COLO668 (cell line): ENCODE measurements around the gene RLIM.
"Not testable (repeated sequence)": the region's sequence is repeated elsewhere in the genome, so short reads cannot be mapped to it uniquely, and the experiment has no call there.

Experiments used
- DNase-seq: peaks from one replicate; lab custom pipeline; 2025; ENCODE audit not compliant: unreplicated experiment; lab: John Stamatoyannopoulos, UW

RLIM gene, protein sequence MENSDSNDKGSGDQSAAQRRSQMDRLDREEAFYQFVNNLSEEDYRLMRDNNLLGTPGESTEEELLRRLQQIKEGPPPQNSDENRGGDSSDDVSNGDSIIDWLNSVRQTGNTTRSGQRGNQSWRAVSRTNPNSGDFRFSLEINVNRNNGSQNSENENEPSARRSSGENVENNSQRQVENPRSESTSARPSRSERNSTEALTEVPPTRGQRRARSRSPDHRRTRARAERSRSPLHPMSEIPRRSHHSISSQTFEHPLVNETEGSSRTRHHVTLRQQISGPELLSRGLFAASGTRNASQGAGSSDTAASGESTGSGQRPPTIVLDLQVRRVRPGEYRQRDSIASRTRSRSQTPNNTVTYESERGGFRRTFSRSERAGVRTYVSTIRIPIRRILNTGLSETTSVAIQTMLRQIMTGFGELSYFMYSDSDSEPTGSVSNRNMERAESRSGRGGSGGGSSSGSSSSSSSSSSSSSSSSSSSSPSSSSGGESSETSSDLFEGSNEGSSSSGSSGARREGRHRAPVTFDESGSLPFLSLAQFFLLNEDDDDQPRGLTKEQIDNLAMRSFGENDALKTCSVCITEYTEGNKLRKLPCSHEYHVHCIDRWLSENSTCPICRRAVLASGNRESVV

DNA sequence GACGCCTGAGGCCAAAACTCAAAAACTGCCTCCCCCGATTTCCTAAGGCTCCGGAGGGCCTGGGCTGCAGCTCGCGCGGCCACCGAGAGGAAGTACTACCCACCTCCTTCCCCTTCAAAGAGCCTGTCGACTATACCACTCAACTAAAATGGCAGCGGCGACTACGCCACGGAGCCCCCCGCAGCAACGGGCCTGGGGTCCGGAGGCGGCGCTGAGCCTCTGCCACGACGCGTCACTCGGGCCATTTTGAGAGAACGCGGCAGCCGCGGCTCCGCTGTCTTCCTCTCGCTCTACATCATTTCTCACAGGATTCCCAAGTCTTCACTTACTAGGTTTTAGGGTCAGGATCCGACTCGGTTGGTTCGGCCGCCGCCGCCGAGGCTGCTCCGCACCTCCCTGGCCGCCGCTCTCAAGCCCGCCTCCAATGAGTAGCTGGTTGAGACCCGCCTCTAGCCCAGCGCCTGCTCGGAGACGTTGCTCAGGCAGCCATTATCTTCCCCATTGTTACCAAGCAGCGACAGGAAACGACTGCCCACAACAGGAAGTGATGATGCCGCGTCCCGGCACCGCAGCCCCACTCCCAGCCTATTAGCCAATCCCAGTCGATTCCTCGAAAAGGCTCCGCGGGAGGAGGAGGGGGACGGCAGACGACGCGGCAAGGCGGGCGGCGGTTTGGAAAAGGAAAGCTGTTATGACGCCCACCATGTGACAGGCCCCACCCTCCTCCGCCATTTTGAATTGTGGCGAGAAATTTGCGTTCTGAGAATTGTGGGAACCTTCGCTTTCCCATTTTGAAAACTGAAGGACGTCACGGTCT lies at the start of gene RLIM:
Gene RLIM (minus strand): TSS at position 532 of the 817 bp plus-strand sequence. CDS start 18,647 bp downstream, outside the sequence.
- DNase-seq = peak; percentile 92

DNA sequence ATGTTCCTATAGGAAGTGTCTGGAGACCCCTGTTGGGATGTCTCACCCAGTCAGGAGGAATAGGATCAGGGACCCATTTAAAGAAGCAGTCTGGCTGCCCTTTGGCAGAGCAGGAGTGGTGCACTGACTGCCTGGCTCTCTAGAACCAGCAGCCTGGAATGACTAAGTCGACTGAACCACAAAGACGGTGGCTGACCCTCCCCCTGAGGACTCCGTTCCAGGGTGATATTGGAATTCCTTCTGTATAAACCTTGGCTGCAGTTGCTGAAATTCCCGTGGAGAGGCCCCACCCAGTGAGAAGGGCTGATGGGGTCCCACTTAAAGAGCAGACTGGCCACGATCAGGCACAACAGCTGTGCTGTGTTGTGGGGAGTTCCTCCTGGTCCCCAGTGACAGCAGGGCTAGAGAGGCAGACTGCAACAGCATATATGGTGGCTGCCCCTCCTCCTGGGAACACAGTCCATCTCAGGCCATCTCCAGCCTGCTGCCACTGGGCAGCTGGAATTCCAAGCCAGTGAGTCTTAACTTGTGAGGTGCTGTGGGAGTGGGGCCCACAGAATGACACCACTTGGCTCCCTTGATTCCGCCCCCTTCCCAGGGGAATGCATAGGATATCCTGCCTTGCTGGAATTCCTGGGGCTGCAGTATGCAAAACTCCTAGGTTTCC lies 41.8 kb upstream of the RLIM start:
- no peak for DNase-seq

DNA sequence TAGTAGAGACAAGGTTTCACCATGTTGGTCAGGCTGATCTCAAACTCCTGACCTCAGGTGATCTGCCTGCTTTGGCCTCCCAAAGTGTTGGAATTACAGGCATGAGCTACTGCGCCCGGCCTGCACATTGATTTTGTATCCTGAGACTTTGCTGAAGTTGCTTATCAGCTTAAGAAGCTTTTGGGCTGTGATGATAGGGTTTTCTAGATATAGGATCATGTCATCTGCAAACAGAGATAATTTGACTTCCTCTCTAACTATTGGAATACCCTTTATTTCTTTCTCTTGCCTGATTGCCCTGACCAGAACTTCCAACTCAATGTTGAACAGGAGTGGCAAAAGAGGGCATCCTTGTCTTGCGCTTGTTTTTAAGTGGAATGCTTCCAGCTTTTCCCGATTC lies 40.5 kb upstream of the RLIM start:
- not testable (repeated sequence) for DNase-seq

DNA sequence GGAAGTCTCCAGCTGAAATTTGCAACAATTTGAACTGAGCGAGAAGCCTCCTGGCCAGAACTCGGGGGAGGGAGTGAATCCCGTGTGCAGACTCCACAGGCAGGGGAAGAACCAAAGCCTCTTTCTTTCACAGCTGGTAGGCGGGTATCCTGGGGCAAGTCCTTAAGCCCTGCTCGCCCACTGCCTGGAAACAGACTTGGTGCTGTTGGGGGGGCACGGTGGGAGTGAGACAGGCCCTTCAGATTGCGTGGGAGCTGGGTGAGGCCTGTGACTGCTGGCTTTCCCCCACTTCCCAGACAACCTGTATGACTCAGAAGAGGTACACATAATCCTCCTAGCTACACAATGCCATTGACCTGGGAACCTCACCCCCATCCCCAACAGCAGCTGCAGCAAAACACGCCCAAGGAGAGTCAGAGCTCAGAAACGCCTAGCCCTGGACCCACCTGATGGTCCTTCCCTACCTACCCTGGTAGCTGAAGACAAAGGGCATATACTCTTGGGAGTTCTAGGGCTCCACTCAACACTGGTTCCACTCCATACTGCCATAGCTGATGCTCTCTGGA lies 22.4 kb upstream of the RLIM start:
- no peak for DNase-seq

DNA sequence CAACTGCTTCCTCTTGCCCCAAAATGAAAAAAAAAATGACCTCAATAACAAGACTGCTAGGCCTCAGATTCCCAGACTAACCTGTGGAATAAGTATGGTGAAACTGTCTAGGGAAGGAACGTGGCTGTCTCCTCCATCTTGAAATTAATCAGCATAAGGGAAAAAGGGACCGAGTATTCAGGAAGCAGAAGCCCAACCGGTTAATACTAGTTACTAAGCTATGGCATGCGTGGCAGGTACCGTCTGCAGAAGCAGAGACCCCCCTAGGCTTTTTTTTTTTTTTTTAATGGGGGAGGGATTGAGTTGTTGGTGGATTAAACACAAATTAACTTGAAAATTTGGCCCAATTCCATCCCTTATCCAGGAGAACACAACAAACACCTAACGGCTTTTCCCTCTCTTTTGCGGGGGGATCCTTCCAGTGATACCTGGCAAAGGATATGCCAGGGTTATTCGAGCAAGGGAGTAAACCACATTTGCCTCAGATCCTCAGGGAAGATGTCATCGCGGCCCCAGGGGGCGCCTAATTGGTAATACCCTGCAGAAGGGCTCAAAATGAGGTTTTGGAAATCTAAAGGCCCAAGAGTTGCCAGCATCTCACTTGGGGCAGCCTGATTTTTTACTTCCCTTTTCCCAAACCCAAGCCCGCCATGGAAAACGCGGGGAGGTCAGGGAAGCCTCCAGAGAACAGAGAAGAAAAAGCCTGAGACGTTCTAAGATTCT lies 893 bp downstream of the RLIM start:
- DNase-seq = peak; percentile 36

DNA sequence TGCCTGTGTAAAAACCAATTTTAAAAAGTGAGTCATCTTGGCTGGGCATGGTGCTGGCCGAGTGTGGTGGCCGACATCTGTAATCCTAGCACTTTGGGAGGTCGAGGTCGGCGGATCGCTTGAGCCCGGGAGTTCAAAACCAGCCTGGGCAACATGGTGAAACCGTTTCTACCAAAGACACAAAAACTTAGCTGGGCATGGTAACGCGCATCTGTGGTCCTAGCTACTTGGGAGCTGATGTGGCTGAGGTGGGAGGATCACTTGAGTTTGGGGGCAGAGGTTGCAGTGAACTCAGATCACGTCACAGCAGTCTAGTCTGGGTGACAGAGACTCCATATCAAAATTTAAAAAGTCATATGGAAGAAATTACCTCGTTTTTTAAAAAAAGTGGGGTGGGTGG lies 7.6 kb downstream of the RLIM start:
- DNase-seq = no peak

DNA sequence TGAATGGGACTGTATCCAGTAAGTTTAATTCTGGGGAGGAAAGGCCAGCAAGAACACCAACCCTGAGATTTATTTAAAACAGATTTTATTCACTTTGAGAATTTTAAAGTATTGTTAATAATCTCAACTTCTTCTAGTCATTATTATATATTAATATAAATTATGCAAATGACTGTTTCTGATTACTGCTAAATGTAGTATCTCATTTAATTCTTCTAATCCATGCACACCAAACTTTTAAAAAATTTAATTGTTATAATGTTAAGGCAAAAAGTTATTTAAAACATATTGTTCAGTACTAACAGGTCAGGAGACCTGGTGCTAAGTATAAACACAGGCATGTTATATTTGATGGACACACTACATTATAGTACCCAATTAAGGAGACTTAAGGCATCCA lies 8.1 kb downstream of the RLIM start:
- DNase-seq = no peak

DNA sequence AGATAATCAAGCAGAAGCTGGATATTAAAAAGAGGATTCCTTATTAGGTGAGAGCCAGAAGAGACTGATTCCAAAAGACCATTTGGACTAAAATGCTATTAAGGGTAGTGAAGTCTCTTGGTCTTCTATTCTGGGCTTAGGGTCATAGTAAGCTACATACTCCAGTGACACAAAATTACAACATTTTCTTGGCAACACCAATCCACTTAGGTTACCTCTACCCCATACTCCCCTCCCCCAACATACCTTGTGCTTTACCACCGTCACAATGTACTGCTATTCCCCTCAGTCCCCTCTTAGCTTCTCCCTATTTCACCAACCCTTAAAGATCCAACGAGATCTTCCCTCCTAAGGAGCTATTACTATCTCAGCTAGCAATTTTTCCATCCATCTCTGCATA lies 11.4 kb downstream of the RLIM start:
- DNase-seq = no peak

DNA sequence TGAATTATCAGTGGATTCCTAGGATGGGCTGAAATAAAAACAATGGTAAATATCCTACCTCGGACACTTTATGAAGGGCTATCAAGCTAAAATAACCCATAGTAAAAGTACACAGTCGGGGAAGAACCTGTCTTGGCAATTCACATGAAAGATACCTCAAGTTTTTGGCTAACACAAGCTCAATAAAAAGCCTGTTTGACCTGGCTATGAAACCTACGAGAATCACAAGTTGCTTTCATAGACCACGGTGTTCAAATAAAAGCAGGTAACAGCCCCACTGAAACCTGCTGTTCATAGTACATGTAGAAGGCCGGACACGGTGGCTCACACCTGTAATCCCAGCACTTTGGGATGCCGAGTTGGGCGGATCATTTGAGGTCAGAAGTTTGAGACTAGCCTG lies 12.3 kb downstream of the RLIM start:
- no peak for DNase-seq

DNA sequence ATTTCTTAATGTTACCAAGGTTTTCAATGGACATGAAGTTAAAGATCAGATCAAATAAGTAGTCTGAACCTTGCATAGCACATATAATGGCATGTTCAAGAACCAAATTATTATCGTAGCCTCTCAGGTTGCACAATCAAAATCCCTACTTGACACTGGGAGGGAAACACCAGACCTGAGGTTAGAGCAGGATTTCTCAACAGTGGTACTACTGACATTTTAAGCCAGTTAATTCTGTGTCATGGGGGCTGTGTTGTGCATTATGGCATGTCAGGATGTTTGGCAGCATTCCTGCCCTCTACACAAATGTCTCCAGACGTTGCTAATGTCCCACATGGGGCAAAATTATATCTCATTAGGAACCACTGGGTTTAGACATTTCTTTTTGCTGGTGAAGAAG lies 20.8 kb downstream of the RLIM start:
- no peak for DNase-seq

DNA sequence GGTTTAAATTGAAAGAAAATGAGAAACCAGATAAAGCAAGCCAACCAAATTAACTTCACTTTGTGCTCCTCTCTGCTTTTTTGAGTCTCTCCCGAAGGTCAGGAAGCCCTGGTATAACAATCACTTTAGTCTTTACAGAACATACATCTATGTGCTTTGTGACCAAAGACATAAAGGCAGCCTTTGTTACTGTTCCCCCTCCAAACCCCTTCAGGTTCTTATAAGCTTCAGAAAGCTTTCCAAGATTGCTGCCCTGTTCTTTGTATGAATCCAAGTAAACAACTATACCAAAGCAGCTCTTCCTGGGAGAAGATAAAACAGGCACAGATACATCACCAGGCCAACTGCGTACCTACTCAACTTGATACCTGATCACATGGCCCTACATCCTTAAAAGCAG lies 28.7 kb downstream of the RLIM start:
- no peak for DNase-seq

DNA sequence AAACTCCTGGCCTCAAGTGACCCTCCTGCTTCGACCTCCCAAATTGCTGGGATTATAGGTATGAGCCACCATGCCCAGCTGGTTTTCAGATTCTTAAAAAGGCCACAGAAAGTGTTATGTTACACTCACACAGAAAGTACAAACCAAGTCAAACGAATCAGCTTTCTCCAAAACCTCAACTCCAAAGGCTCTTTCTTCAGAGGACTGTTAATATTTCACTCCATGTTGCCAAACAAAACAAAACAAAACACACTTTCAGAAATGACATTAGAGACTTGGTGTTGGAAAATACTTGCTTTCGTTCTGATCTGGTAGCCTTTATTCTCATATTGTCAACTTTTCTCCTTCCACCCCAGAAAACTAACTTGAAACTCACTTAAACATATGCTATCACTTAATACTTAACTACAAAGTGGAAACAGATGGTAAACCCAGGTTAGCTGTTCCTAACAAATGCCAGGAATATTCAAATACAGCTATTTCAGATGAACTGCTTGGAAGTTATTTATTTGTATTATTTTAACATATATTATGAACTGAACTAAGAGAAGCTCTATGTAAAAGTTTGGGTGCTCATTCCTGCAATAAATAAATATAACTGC lies 34.7 kb downstream of the RLIM start:
- no peak for DNase-seq

DNA sequence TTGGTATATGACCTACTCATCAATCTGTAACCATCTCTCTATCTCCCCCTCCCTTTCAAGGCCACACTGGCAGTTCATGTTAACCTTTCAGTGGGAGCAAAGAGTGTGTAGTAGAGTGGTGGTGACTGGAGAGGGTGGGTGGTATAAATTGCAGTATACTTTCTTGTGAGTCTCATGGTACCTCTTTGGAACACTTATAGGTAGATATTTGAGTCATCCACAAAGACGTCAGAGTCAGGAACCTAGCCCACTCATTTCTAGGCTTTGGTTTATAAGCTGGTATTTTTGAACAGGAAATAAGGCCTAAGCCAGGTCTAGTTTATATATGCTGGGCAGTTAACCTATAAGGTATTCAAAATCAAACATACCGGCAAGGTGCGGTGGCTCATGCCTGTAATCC lies 36.3 kb downstream of the RLIM start:
- no peak for DNase-seq

DNA sequence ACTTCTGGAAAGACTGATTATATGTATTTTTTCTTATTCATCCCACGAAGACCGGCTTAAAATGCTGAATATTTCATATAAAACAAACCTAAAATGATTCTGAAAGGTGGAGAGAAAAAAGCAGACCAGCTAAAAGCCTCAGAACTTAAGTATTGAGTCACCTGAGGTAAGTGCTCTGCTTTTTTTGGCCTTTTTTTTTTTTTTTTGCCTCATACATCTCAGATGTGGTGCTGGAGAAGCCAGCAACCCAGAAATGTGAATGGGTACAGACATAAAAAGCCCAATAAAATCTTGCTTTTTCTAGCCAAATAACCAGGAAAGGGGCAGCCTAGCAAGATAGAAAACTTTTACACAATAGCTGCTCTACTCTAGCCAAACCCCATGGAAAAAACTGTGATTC lies 57.0 kb downstream of the RLIM start:
- no peak for DNase-seq

DNA sequence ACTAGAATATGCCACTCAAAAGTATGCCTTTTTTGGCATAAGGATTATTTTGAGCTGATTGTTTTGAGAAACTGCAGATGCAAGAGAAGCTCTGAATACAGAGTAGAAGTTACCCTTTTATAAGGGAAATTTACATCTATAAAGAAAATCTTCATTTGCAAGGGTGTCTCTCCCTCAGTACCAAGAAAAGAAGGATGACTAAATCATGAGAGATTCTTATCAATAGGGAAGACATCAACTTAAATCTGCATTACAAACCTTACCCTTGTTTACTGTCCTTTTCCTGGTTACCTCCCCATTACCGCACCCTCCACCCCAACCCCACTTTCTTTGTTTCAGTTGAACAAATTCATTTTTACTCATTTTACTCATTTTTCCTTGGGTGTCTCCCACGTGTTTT lies 62.5 kb downstream of the RLIM start:
- no peak for DNase-seq

DNA sequence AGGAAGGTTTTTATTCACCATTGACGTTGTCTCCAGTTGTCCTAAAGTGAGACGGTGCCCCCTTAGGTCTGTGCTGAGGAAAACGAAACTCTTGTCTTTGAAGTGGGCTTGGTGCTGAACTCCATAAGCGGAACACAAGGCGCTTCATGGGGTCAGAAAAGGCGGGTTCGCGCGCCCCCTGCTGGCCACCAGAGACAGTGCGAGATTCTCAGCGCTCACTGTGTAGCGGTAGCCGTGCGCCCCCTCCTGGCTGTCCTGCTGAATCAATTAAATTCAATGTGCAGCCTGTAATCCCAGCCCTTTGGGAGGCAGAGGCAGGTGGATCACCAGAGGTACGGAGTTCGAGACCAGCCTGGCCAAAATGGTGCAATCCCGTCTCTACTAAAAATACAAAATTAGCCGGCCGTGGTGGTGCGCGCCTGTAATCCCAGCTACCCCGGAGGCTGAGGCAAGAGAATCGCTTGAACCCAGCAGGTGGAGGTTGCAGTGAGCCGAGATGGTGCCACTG lies 64.1 kb downstream of the RLIM start:
- DNase-seq = peak; percentile 56

DNA sequence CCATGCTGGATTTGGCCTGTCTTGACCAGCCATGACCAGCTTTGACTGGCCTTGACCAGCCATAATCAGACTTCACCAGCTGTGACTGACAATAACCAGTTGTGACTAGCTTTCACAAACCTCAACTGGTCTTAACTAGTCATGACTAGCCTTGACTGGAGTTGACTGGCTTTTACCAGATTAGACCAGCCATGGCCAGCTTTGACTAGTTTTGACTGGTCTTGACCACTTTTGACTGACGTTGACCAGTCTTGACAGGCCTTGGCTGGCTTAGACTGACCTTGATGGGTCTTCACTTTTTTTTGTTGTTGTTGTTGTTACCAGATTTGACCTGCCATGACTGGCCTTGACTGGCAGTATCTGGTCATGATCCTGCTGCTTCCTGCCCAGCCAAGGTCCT lies 67.4 kb downstream of the RLIM start:
- no peak for DNase-seq

DNA sequence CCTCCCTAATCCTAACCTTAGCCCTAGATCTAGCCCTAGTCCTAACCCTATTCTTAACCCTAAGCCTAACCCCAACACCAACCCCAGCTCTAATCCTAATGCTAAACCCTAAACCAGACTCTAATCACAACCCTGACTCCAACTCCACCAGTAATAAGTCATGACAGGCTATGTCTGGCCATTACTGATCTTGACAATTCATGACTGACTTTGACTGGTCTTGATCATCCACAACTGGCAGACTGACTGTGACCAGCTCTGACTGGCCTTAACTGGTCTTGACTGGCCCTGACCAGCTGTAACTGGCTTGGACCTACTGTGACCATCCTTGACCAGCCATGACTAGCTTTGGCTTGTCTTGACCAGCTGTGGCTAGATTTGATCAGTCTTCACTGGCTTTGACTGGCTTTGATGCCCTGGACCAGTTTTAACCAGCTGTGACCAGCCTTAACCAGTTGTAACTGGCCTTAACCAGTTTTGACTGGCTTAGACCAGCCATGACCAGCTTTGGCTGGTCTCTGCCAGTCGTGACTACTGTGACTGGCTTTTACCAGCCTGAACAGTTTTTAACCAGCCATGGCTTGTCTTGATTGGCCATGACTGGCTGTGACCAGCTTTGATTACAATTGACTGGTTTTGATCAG lies 68.4 kb downstream of the RLIM start:
- DNase-seq = no peak

DNA sequence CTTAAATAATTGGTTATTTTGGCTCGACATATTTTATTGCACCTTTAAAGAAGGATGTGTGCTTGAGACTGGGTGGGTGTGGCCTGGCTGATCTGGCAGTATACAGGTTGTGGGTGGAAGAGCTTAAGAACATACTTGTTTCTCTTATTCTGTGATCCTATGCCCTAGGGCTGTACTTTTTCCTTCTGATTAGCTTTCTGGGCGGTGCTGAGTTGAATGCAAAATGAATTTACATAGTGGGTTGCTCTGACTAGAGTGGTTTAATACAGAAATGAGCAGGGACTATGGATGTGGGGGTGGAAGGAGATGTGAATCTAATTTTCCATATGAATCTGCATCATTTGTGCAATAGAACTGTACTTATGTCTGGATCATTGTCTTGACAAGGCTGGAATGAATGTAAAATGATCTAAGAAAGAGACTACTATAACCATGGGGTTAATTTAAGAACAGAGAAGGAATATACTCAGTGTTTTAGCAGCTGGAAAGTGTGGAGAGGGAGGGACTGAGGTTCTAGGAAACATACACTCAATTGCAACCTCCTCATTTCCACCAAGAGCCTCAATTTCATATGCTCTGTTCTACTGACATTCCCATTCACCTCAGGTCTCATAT lies 73.7 kb downstream of the RLIM start:
- no peak for DNase-seq
